Ishikawa (cell line): ENCODE data around the gene CALN1.

ENCODE experiments used
- CEBPB ChIP-seq: IDR thresholded peaks from 2 replicates; pipeline ENCODE4 v1.6.1; 2012
- CREB1 ChIP-seq: IDR thresholded peaks from 2 replicates; pipeline ENCODE4 v1.6.1; 2012; ENCODE audit warnings: low read depth
- EGR1 ChIP-seq: IDR thresholded peaks from 2 replicates; pipeline ENCODE4 v1.6.1; 2012
- EP300 ChIP-seq: IDR thresholded peaks from 2 replicates; pipeline ENCODE4 v1.6.1; 2012; ENCODE audit warnings: borderline replicate concordance
- FOXM1 ChIP-seq: IDR thresholded peaks from 2 replicates; pipeline ENCODE4 v1.6.1; 2012; ENCODE audit warnings: low read depth, borderline replicate concordance
- NFIC ChIP-seq: IDR thresholded peaks from 2 replicates; pipeline ENCODE4 v1.6.1; 2012
- RAD21 ChIP-seq: IDR thresholded peaks from 2 replicates; pipeline ENCODE4 v1.6.1; 2012; ENCODE audit warnings: low read depth
- TAF1 ChIP-seq: IDR thresholded peaks from 2 replicates; pipeline ENCODE4 v1.6.1; 2012; ENCODE audit warnings: low read depth, mild to moderate bottlenecking
- TCF12 ChIP-seq: IDR thresholded peaks from 2 replicates; pipeline ENCODE4 v1.6.1; 2012; ENCODE audit warnings: low read depth
- TEAD4 ChIP-seq: IDR thresholded peaks from 2 replicates; pipeline ENCODE4 v1.6.1; 2012
- USF1 ChIP-seq: IDR thresholded peaks from 2 replicates; pipeline ENCODE4 v1.6.1; 2012
- YY1 ChIP-seq: IDR thresholded peaks from 2 replicates; pipeline ENCODE4 v1.6.1; 2012; ENCODE audit warnings: low read depth
- ZBTB7A ChIP-seq: IDR thresholded peaks from 2 replicates; pipeline ENCODE4 v1.6.1; 2012; ENCODE audit warnings: low read depth
- TF ChIP-seq, protein P1 (sequence below): IDR thresholded peaks from 2 replicates; pipeline ENCODE4 v1.6.1; 2012
- TF ChIP-seq, protein P2 (sequence below): IDR thresholded peaks from 2 replicates; pipeline ENCODE4 v1.6.1; 2012; ENCODE audit warnings: low read depth, mild to moderate bottlenecking

CALN1 gene

GRCh38 chr7:72415586-72415985, 3.4 kb upstream of the CALN1 start:
- TF ChIP-seq USF1 = no peak
- TF ChIP-seq, protein P1, sequence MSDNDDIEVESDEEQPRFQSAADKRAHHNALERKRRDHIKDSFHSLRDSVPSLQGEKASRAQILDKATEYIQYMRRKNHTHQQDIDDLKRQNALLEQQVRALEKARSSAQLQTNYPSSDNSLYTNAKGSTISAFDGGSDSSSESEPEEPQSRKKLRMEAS = no peak
- TF ChIP-seq TCF12 = no peak
- TF ChIP-seq ZBTB7A = no peak

- no peak for TF ChIP-seq NFIC
- no peak for TF ChIP-seq CREB1
- no peak for TF ChIP-seq YY1
- TF ChIP-seq CEBPB = no peak
- no peak for TF ChIP-seq EP300
Observed at GRCh38 chr7:72413886-72414285, 1.7 kb upstream of the CALN1 start.

DNA sequence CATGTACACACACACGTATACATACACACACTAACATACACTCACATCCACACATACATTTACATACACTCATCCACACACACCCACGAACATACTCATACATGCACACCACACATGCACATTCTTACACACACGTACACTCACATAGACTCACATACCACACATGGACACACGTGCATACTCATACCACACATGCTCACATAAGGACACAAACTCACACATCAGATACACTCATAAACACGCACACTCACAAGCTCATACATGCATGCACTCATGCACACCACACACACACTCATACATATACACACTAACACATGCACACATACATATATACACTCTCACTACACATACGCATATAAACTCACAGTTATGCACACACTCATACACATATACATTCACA, 1.2 kb upstream of the CALN1 start:
- TF ChIP-seq TAF1 = no peak
- no peak for TF ChIP-seq TEAD4
- no peak for TF ChIP-seq YY1
- TF ChIP-seq NFIC = no peak
- TF ChIP-seq TCF12 = no peak
- TF ChIP-seq EGR1 = no peak
- no peak for TF ChIP-seq CREB1
- TF ChIP-seq, protein P1 = no peak
- TF ChIP-seq EP300 = no peak
- TF ChIP-seq RAD21 = no peak
- TF ChIP-seq USF1 = no peak
- TF ChIP-seq, protein P2, sequence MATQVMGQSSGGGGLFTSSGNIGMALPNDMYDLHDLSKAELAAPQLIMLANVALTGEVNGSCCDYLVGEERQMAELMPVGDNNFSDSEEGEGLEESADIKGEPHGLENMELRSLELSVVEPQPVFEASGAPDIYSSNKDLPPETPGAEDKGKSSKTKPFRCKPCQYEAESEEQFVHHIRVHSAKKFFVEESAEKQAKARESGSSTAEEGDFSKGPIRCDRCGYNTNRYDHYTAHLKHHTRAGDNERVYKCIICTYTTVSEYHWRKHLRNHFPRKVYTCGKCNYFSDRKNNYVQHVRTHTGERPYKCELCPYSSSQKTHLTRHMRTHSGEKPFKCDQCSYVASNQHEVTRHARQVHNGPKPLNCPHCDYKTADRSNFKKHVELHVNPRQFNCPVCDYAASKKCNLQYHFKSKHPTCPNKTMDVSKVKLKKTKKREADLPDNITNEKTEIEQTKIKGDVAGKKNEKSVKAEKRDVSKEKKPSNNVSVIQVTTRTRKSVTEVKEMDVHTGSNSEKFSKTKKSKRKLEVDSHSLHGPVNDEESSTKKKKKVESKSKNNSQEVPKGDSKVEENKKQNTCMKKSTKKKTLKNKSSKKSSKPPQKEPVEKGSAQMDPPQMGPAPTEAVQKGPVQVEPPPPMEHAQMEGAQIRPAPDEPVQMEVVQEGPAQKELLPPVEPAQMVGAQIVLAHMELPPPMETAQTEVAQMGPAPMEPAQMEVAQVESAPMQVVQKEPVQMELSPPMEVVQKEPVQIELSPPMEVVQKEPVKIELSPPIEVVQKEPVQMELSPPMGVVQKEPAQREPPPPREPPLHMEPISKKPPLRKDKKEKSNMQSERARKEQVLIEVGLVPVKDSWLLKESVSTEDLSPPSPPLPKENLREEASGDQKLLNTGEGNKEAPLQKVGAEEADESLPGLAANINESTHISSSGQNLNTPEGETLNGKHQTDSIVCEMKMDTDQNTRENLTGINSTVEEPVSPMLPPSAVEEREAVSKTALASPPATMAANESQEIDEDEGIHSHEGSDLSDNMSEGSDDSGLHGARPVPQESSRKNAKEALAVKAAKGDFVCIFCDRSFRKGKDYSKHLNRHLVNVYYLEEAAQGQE = no peak
- TF ChIP-seq CEBPB = no peak
- no peak for TF ChIP-seq FOXM1
- no peak for TF ChIP-seq ZBTB7A

DNA sequence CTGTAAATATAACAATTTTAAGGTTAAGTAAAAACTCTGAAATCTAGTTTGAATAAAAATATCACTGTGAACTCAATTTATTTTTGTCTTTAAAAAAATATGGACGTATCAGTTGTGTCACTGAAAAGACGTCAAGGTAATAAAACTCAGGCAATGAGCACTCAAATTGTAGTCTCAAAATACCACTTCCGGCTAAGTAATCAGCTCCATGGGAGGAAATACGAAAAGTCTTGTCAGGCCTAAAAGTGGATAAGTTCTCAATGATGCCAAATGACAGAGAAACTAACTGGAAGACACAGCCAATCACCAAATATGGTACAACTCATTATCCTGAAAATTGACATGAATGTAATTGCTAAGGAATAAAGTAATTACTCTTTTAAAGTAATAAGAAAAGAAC, 719 bp downstream of the CALN1 start:
- no peak for TF ChIP-seq USF1
- TF ChIP-seq, protein P2 = no peak
- TF ChIP-seq ZBTB7A = no peak
- no peak for TF ChIP-seq RAD21
- TF ChIP-seq TAF1 = no peak
- no peak for TF ChIP-seq EGR1
- no peak for TF ChIP-seq FOXM1
- no peak for TF ChIP-seq CREB1
- no peak for TF ChIP-seq EP300
- TF ChIP-seq, protein P1 = no peak
- no peak for TF ChIP-seq TEAD4
- TF ChIP-seq NFIC = no peak
- no peak for TF ChIP-seq YY1
- no peak for TF ChIP-seq CEBPB
- no peak for TF ChIP-seq TCF12

- no peak for TF ChIP-seq TEAD4
- TF ChIP-seq CEBPB = no peak
- no peak for TF ChIP-seq YY1
- no peak for TF ChIP-seq FOXM1
- no peak for TF ChIP-seq EP300
- no peak for TF ChIP-seq ZBTB7A
- TF ChIP-seq CREB1 = no peak
- no peak for TF ChIP-seq TCF12
- TF ChIP-seq RAD21 = no peak
- TF ChIP-seq TAF1 = no peak
Observed at GRCh38 chr7:72409638-72410015, 2.5 kb downstream of the CALN1 start.
